HEK293T (cell line): Measurements from ENCODE around the gene MGAT4A.

Experiments
- LEF1 ChIP-seq: fragments of 450-650 bp; IDR thresholded peaks from 2 replicates; pipeline ENCODE4 v1.6.1; 2017; ENCODE audit warnings: mild to moderate bottlenecking, borderline replicate concordance
- TARDBP ChIP-seq: fragments of 450-650 bp; IDR thresholded peaks from 2 replicates; pipeline ENCODE4 v1.6.1; 2016

GRCh38 chr2:98634406-98635092, 96.4 kb downstream of the MGAT4A start:
- TF ChIP-seq LEF1, result no peak
- TF ChIP-seq TARDBP, result no peak
